Measurements from ENCODE around the gene PAX4.

- no peak for TF ChIP-seq USF1 (IDR thresholded peaks at IDR 0.05; ENCODE audit: borderline replicate concordance, low read depth)
- TF ChIP-seq CTCF (IDR thresholded peaks at IDR 0.05) = no peak
- no peak for TF ChIP-seq USF2 (IDR thresholded peaks at IDR 0.05; ENCODE audit: borderline replicate concordance, low read depth, low read length)
- no peak for TF ChIP-seq RFX5 (IDR thresholded peaks at IDR 0.05; ENCODE audit: low read length)
- TF ChIP-seq MXI1 (IDR thresholded peaks at IDR 0.05; ENCODE audit: low read depth, low read length) = no peak
- TF ChIP-seq REST (IDR thresholded peaks at IDR 0.05; ENCODE audit: low read depth, low read length) = no peak
- TF ChIP-seq POLR2AphosphoS5 (IDR thresholded peaks at IDR 0.05; ENCODE audit: low read depth, low read length) = no peak
- no peak for TF ChIP-seq GATA2 (CRISPR knock-in tag; IDR thresholded peaks at IDR 0.05)
- TF ChIP-seq TCF12 (IDR thresholded peaks at IDR 0.05) = 0 out of 2 replicates have a peak, but pooled peaks have one; percentile 11
Measured at GRCh38 chr7:127581716-127582115, 36.2 kb downstream of the PAX4 start.
